HUES64 (cell line): ENCODE measurements around the gene CDH13.

Source experiments
- H3K27ac ChIP-seq: 2 replicates; pipeline ENCODE4 v1.7.0; 2013; ENCODE audit warnings: low read depth, low read length, inconsistent platforms
- H3K27me3 ChIP-seq: 2 replicates; pipeline ENCODE4 v1.6.1; 2013; ENCODE audit warnings: mild to moderate bottlenecking, low read length; ENCODE audit not compliant: insufficient read depth
- H3K36me3 ChIP-seq: 2 replicates; pipeline ENCODE4 v1.6.1; 2013; ENCODE audit warnings: mild to moderate bottlenecking, low read length; ENCODE audit not compliant: insufficient read depth
- H3K4me1 ChIP-seq: 2 replicates; pipeline ENCODE4 v1.6.1; 2013; ENCODE audit warnings: mild to moderate bottlenecking, low read length, moderate library complexity; ENCODE audit not compliant: insufficient read depth
- H3K4me3 ChIP-seq: 2 replicates; pipeline ENCODE4 v1.5.1; 2013; ENCODE audit warnings: mild to moderate bottlenecking, low read length, moderate library complexity
- H3K9ac ChIP-seq: 2 replicates; pipeline ENCODE4 v1.6.1; 2013; ENCODE audit warnings: mild to moderate bottlenecking, low read depth, low read length
- H3K9me3 ChIP-seq: 2 replicates; pipeline ENCODE4 v1.6.1; 2013; ENCODE audit warnings: low read depth, low read length; ENCODE audit not compliant: insufficient read depth
- WGBS: fragments of 150-250, 120-280 bp; methylation state at CpG from one replicate; pipeline ENCODE4 v1.1.7; 2013; ENCODE audit warnings: missing lambda C conversion rate; 5-methylcytosine and 5-hydroxymethylcytosine counted together

Gene CDH13

DNA sequence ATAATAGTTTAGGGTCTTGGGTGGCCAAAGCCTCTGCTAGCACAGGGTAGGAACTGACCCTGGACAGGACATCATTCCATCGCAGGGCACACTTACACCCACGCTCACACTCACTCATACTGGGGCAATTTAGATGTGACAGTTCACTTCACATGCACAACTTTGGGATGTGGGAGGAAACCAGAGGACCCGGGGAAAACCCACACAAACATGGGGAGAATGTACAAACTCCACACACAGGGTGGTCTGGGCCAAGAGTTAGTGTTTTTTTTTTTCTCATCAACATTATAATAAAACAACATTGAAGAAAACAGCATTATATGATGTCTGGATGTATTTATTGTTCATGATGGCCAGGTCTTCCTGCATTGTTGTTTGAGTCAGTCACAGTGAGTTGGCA, 93.6 kb downstream of the CDH13 start:
- Histone ChIP-seq H3K27ac (no peak overlapping the region), H3K27me3 (no peaks in the 10 kb centered on the region), H3K9me3 (no peaks in the 10 kb centered on the region), H3K36me3 (no peaks in the 10 kb centered on the region), H3K4me3 (no peak overlapping the region), H3K4me1 (0 out of 2 replicates have a peak, but pooled peaks cover 5% of the 10 kb centered on the region), H3K9ac (no peak overlapping the region)
- WGBS = 100% methylated on average over 2 of the region's 3 CpGs

DNA sequence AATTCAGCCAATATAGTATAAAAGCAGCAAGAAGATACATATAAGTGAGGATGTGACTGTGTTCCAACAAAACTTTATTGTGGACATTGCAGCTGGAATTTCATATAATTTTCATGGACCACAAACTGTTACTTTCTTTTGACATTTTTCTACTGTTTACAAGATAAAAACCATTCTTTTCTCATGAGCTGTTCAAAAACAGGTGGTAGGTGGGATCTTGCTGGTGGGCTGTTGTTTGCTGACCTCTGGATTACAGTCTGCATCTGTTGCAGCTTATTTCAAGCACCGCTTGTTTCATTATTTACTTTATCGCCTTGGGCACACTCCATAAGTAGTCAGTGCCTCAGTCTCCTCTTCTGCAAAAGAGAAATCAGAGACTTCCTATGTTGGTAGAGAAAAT, 99.5 kb downstream of the CDH13 start:
- Histone ChIP-seq H3K27ac (no peak overlapping the region), H3K4me1 (no peaks in the 10 kb centered on the region), H3K9me3 (no peaks in the 10 kb centered on the region), H3K36me3 (no peaks in the 10 kb centered on the region), H3K9ac (no peak overlapping the region), H3K4me3 (no peak overlapping the region), H3K27me3 (no peaks in the 10 kb centered on the region)
- 93% methylated on average over 2 of the region's 2 CpGs for WGBS

DNA sequence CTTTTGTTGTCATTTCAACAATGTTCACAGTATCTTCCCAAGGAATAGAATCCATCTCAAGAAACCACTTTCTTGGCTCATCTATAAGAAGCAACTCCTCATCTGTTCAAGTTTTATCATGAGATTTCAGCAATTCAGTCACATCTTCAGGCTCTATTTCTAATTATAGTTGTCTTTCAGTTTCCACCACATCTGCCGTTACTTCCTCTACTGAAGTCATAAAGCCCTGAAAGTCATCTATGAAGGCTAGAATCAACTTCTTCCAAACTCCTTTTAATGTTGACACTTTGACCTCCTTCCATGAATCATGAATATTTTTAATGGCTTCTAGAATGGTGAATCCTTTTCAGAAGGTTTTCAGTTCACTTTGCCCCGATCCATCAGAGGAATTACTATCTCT, 102.1 kb downstream of the CDH13 start:
- Histone ChIP-seq H3K4me3 (no peak overlapping the region), H3K9me3 (no peaks in the 10 kb centered on the region), H3K27me3 (no peaks in the 10 kb centered on the region), H3K9ac (no peak overlapping the region), H3K27ac (no peak overlapping the region), H3K4me1 (no peaks in the 10 kb centered on the region), H3K36me3 (no peaks in the 10 kb centered on the region)
- 97% methylated on average over 1 of the region's 2 CpGs for WGBS

DNA sequence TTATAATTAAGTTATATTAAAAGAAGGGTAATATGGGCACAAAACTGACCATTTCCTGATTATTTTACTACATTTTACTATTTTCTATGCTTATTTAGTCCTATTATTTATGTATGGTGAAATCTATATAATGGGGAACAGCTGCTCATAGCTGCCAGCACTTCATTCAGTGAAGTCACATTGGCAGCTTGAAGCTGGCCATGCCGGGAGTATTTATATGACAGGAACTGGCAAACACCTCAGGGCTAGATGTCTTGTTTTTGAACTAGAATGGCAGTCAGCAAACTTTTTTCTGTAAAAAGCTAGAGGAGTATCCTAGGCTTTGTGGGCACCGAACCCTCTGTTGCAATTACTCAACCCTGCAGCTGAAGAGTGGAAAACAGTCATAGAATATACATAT, 104.1 kb downstream of the CDH13 start:
- Histone ChIP-seq H3K4me1 (no peaks in the 10 kb centered on the region; the same call in 1 of the 2 replicates), H3K27ac (no peak overlapping the region)
- WGBS = 90% methylated on average over 2 of the region's 2 CpGs

DNA sequence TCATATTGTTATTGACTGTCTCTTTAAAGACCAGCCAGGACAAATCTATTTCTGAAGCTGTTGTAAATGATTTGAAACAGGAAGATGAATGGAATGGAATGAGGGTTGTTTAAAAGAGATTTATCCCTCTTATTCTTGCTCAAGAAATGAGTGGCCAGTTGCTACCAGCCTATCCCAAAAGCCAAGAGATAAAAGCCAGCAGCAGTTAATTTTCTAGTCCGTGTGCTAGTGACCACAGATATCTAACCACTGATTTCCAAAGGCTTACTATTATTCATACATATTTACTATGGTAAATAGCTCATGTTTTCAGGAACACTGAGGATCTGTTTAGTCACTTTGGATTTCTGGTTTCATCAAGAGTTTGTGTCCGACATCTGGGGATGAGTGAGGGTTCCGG, 105.7 kb downstream of the CDH13 start:
- Histone ChIP-seq H3K27me3 (no peaks in the 10 kb centered on the region), H3K9me3 (no peaks in the 10 kb centered on the region), H3K4me1 (no peaks in the 10 kb centered on the region; the same call in 1 of the 2 replicates), H3K4me3 (no peak overlapping the region), H3K9ac (no peak overlapping the region), H3K36me3 (no peaks in the 10 kb centered on the region), H3K27ac (no peak overlapping the region)
- 95% methylated on average over 3 of the region's 3 CpGs for WGBS

More for the DNA sequence above, 104.1 kb downstream of the CDH13 start:
- no peaks in the 10 kb centered on the region for H3K9me3 ChIP-seq
- H3K9ac ChIP-seq = no peak overlapping the region
- no peaks in the 10 kb centered on the region for H3K36me3 ChIP-seq
- H3K4me3 ChIP-seq = no peak overlapping the region
- H3K27me3 ChIP-seq = no peaks in the 10 kb centered on the region

DNA sequence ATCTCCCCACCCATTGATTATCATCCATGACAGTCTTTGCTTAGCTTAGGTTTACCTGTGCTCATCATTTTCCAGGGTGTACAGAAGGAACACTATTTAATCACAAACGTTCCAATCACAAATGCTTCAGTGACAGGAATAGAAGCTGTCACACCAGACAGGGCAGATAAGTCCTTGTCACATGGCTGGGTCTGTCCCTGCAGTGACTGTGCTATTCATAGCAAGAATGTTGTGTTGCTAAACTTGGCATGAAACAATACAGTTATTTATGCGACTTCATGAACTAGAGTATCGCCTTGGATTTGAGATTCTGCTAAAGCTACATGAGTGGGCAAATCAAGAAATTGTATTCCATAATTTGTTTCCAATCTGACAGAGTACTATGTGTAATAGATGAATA, 108.4 kb downstream of the CDH13 start:
- H3K4me1 ChIP-seq = no peaks in the 10 kb centered on the region; the same call in 1 of the 2 replicates
- WGBS = 64% methylated on average over 3 of the region's 3 CpGs
- no peak overlapping the region for H3K9ac ChIP-seq
- no peak overlapping the region for H3K27ac ChIP-seq
- no peaks in the 10 kb centered on the region for H3K36me3 ChIP-seq
- H3K9me3 ChIP-seq = no peaks in the 10 kb centered on the region
- H3K27me3 ChIP-seq = no peaks in the 10 kb centered on the region
- H3K4me3 ChIP-seq = no peak overlapping the region

DNA sequence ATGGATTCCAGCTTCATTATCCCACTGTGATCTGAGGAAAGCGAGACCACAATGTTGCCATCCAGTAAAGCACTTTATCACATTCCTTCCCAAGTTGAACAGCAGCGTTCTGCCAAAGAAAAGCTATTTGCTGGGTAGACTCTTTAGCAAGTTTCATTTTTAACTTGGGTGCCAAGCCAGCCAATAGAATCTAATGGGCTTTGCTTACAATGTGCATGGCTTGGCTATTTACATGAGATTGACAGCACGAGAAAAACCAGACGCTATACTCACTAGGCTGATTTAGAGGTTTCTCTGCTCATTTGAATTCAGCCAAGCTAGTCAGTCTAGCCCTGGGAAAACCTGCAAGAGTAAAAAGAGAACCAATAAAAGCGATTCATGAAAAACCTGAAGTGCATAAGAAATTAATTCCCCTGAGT, 108.9 kb downstream of the CDH13 start:
- H3K9ac ChIP-seq = no peak overlapping the region
- 92% methylated on average over 5 of the region's 5 CpGs for WGBS
- no peak overlapping the region for H3K27ac ChIP-seq
- no peak overlapping the region for H3K4me3 ChIP-seq
- H3K4me1 ChIP-seq = no peaks in the 10 kb centered on the region; the same call in 1 of the 2 replicates
- H3K27me3 ChIP-seq = no peaks in the 10 kb centered on the region
- no peaks in the 10 kb centered on the region for H3K9me3 ChIP-seq
- H3K36me3 ChIP-seq = no peaks in the 10 kb centered on the region

DNA sequence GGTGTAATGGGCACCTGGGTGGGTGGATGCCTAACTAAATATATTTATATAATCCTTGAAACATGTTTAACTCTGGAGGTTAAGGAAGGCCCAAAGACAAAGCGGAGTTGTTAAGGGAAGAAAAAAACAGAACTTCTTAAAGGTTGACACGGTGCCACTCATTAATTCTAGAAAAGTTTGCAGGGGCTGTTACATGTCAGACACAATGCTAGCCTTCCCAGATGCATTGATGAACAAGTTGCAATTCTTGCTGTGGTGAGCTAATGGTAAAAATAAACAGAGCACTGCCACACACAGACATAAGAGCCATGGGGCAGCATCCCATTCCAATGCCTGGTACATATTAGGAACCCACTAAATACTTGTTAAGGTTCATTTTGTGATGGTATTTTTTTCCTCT, 109.5 kb downstream of the CDH13 start:
- no peak overlapping the region for H3K9ac ChIP-seq
- no peak overlapping the region for H3K27ac ChIP-seq
- WGBS = 93% methylated on average over 2 of the region's 2 CpGs
- H3K4me3 ChIP-seq = no peak overlapping the region
- no peaks in the 10 kb centered on the region; the same call in 1 of the 2 replicates for H3K4me1 ChIP-seq
- no peaks in the 10 kb centered on the region for H3K27me3 ChIP-seq
- H3K36me3 ChIP-seq = no peaks in the 10 kb centered on the region
- H3K9me3 ChIP-seq = no peaks in the 10 kb centered on the region

DNA sequence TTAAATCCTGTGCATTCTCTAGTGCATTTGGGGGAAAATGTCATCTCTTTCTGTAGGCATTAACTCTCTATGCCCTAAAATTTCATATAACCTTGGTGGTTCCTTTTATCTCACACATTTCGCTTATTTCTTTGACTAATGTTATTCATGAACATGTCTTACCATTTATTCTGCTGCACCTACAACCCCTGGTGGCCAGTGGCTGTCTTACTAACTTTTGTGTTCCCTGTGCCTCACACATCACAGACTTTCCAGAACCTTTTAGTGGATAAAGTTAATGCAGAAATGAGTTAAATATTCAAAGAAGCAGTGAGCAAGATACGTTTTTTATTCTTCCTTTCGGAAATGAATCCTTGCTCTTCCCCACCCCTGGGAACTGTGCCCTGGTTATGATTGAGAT, 111.9 kb downstream of the CDH13 start:
- H3K4me3 ChIP-seq = no peak overlapping the region
- H3K9ac ChIP-seq = no peak overlapping the region
- H3K4me1 ChIP-seq = no peaks in the 10 kb centered on the region; the same call in 1 of the 2 replicates
- WGBS = 98% methylated on average over 3 of the region's 3 CpGs
- no peaks in the 10 kb centered on the region for H3K9me3 ChIP-seq
- H3K27ac ChIP-seq = no peak overlapping the region
- no peaks in the 10 kb centered on the region for H3K36me3 ChIP-seq
- no peaks in the 10 kb centered on the region for H3K27me3 ChIP-seq

DNA sequence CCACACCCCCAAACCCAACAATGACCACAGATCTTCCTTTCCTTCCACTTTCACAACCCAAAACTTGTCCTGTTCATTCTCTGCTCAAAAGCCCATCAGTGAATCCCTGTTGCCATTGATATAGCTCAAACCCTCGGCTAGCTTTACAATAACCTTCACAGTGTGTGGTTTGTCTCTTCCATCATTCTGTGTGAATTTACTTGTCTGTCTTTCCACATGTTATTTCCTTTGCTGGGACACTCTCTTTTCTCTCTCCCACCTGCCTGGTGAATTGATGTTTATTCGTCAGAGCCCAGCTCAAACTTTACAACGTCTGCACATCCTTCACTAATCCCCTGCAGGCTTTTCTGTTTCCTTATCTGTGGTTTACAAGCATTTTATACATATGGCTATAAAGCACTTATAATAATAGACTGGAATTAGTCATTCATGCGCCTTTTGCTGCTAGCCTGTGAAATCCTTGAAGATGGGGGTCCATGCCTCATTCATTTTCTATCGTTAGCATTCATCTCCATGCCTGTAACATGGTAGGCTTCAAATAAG, 114.4 kb downstream of the CDH13 start:
- Histone ChIP-seq H3K9ac (no peak overlapping the region), H3K36me3 (no peaks in the 10 kb centered on the region), H3K27me3 (no peaks in the 10 kb centered on the region), H3K9me3 (no peaks in the 10 kb centered on the region), H3K4me1 (no peaks in the 10 kb centered on the region), H3K4me3 (no peak overlapping the region), H3K27ac (no peak overlapping the region)
- 91% methylated on average over 5 of the region's 5 CpGs for WGBS

DNA sequence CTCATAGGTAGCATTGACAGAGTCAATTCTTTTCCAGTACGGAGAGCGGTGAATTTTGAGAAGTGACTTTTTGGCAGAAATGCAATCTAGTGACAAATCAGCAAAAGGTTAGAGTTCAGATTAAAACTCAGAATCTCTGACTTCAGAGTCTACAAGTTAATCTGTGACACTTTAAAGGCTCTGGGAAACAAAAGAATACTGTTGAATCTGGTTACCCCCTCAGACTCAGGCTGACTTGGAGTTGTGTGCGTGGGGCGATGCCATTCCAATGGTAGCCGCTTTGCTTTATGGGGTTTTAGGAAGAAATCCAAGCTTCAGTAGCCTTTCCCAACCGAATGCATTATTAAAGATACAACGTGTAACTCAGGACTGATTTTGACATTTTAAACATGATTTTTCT, 118.2 kb downstream of the CDH13 start:
- no peak overlapping the region for H3K9ac ChIP-seq
- peaks cover 16% of the 10 kb centered on the region for H3K4me1 ChIP-seq
- H3K27me3 ChIP-seq = no peaks in the 10 kb centered on the region
- no peak overlapping the region for H3K27ac ChIP-seq
- H3K36me3 ChIP-seq = no peaks in the 10 kb centered on the region
- H3K9me3 ChIP-seq = no peaks in the 10 kb centered on the region
- WGBS = 95% methylated on average over 7 of the region's 7 CpGs
- H3K4me3 ChIP-seq = no peak overlapping the region

DNA sequence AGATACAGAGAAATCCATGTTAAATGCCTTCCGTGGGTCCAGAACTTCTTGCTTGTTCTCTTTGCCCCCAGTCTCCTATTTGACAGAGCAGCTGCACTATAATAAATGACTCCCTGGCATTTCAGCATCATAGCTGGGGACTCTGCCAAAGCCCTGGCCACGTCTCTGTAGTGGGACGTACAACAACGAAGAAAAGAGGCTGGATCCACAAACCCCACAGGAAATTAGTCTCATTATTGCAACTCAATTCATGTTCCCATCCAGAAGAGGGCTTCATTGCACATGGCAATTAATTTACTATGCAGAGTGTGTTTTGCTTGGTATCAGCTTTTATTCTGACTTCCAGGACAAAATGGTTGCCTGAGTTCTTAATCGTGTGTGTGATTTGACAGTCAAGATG, 121.3 kb downstream of the CDH13 start:
- H3K9ac ChIP-seq = no peak overlapping the region

More for the DNA sequence above, 121.3 kb downstream of the CDH13 start:
- Histone ChIP-seq H3K9me3 (no peaks in the 10 kb centered on the region), H3K27ac (no peak overlapping the region; the same call in 1 of the 2 replicates), H3K4me1 (peaks cover 16% of the 10 kb centered on the region), H3K36me3 (no peaks in the 10 kb centered on the region), H3K4me3 (no peak overlapping the region), H3K27me3 (no peaks in the 10 kb centered on the region)
- WGBS = 90% methylated on average over 5 of the region's 5 CpGs
